ENCODE measurements around the gene MFAP2.
"Not testable (repeated sequence)": the region's sequence is repeated elsewhere in the genome, so short reads cannot be mapped to it uniquely, and the experiment has no call there.

The MFAP2 gene

GRCh38 chr1:16946646-16947045 is 33.8 kb downstream of the MFAP2 start:
- no peak for TF ChIP-seq POLR2A (IDR thresholded peaks at IDR 0.05; ENCODE audit: low read depth, low read length)
- FAIRE-seq (no peak), DNase-seq (ENCODE audit: insufficient read length, low spot score) (no peak)

GRCh38 chr1:16946185-16946584 is 34.2 kb downstream of the MFAP2 start:
- DNase-seq (ENCODE audit: insufficient read length, low spot score); FAIRE-seq: not testable (repeated sequence)

GRCh38 chr1:16945512-16945911 is 34.9 kb downstream of the MFAP2 start:
- FAIRE-seq; DNase-seq (ENCODE audit: insufficient read length, low spot score): not testable (repeated sequence)

- no peak for TF ChIP-seq POLR2A (IDR thresholded peaks at IDR 0.05; ENCODE audit: low read depth, low read length)
- FAIRE-seq: no peak
- no peak for DNase-seq (ENCODE audit: insufficient read length, low spot score)
Measured at GRCh38 chr1:16944038-16944437, 36.4 kb downstream of the MFAP2 start.

- not testable (repeated sequence) for DNase-seq (ENCODE audit: insufficient read length, low spot score); FAIRE-seq
Measured at GRCh38 chr1:16939386-16940180, 40.8 kb downstream of the MFAP2 start.

GRCh38 chr1:16938351-16939321 is 41.8 kb downstream of the MFAP2 start:
- no peak for TF ChIP-seq POLR2A (IDR thresholded peaks at IDR 0.05; ENCODE audit: low read depth, low read length)
- FAIRE-seq (no peak), DNase-seq (ENCODE audit: insufficient read length, low spot score) (no peak)

GRCh38 chr1:16936580-16936979 is 43.8 kb downstream of the MFAP2 start:
- not testable (repeated sequence) for FAIRE-seq; DNase-seq (ENCODE audit: insufficient read length, low spot score)

- not testable (repeated sequence) for DNase-seq (ENCODE audit: insufficient read length, low spot score); FAIRE-seq
Measured at GRCh38 chr1:16933945-16934344, 46.5 kb downstream of the MFAP2 start.

GRCh38 chr1:16931206-16931934 is 49.0 kb downstream of the MFAP2 start:
- DNase-seq (ENCODE audit: insufficient read length, low spot score); FAIRE-seq: not testable (repeated sequence)

- not testable (repeated sequence) for FAIRE-seq; DNase-seq (ENCODE audit: insufficient read length, low spot score)
Measured at GRCh38 chr1:16929146-16930041, 51.0 kb downstream of the MFAP2 start.

- no peak for FAIRE-seq
- no peak for DNase-seq (ENCODE audit: insufficient read length, low spot score)
- no peak for TF ChIP-seq POLR2A (IDR thresholded peaks at IDR 0.05; ENCODE audit: low read depth, low read length)
Measured at GRCh38 chr1:16927711-16928485, 52.5 kb downstream of the MFAP2 start.

- DNase-seq (ENCODE audit: insufficient read length, low spot score) (no peak), FAIRE-seq (no peak)
Measured at GRCh38 chr1:16927256-16927655, 53.2 kb downstream of the MFAP2 start.

More at GRCh38 chr1:16927256-16927655, 53.2 kb downstream of the MFAP2 start:
- TF ChIP-seq POLR2A (IDR thresholded peaks at IDR 0.05; ENCODE audit: low read depth, low read length): no peak

All from H54 (cell line).